K562 (cell line): Measurements from ENCODE around the gene SLC45A3. TPM values are rescaled to one million over a fixed set of nuclear protein-coding genes. Genes with fewer than 3 reads are reported as not detected.

Source experiments
- ATAC-seq: fragments of 200-7000 bp; cut with Tn5 transposase; 3 replicates; pipeline ENCODE4 v1.9.1; 2020; ENCODE audit warnings: moderate library complexity
- BruUV-seq: library from RNA; stranded (reverse); fragments of 400-500 nt; replicated peaks from 2 replicates; lab custom pipeline; 2021; lab: Mats Ljungman, UMichigan
- CTCF ChIA-PET: fragments of 300-600 bp; formaldehyde crosslinking; extraction: SDS; loops from one replicate; lab custom pipeline; 2021; ENCODE audit warnings: low intra/inter-chr PET ratio; lab: Yijun Ruan, JAX
- POLR2A ChIA-PET: fragments of 300-600, 350-650 bp; sonication (Branson Sonifier 250); formaldehyde crosslinking; extraction: SDS; loops from one replicate; lab custom pipeline; 2021; ENCODE audit warnings: antibody characterized with exemption, inconsistent platforms; lab: Yijun Ruan, JAX
- DNase-seq, 4 experiments: peaks; one replicate each; pipeline versions ENCODE4 v3.0.0 to v3.0.0-alpha.2; 2011 to 2018; ENCODE audit warnings: low spot score in 3 of 4, mixed read lengths in 3 of 4; ENCODE audit errors: extremely low read depth in 1 of 4
- FAIRE-seq: peaks from 2 replicates; lab custom pipeline; 2011; peaks lifted over from hg19 to GRCh38; lab: Jason Lieb, UNC
- H2AFZ ChIP-seq: 2 replicates; pipeline ENCODE4 v1.6.0; 2011; ENCODE audit warnings: low read depth, low read length, control low read depth, inconsistent platforms
- H3K27ac ChIP-seq: fragments of 200-600 bp; 3 replicates; pipeline ENCODE4 v1.8.0; 2011; ENCODE audit warnings: low read depth, mild to moderate bottlenecking, control low read depth, inconsistent platforms, low read length, moderate library complexity, mixed read lengths; ENCODE audit errors: extremely low read depth
- H3K27me3 ChIP-seq, 2 experiments: fragments of 300-600 bp in 1 of 2; 2 replicates in 1 of 2; 3 replicates in 1 of 2; pipeline versions ENCODE4 v1.6.0 to v1.8.0; 2011; ENCODE audit warnings: inconsistent platforms in 2 of 2, low read length in 2 of 2, mild to moderate bottlenecking in 1 of 2, mixed read lengths in 1 of 2, moderate library complexity in 1 of 2; ENCODE audit not compliant: control insufficient read depth in 2 of 2, insufficient read depth in 2 of 2
- H3K36me3 ChIP-seq: fragments of 300-600 bp; 3 replicates; pipeline ENCODE4 v1.8.0; 2011; ENCODE audit warnings: mild to moderate bottlenecking, low read length, inconsistent platforms; ENCODE audit not compliant: control insufficient read depth, insufficient read depth
- H3K4me1 ChIP-seq, 2 experiments: fragments of 200-600 bp in 1 of 2; replicated peaks in 1 of 2; 2 replicates in 1 of 2; 3 replicates in 1 of 2; pipeline versions ENCODE4 v1.5.1 to v1.8.0; 2011; ENCODE audit warnings: inconsistent platforms in 2 of 2, low read length in 2 of 2, mild to moderate bottlenecking in 1 of 2, mixed read lengths in 1 of 2, moderate library complexity in 1 of 2; ENCODE audit not compliant: control insufficient read depth in 2 of 2, insufficient read depth in 2 of 2
- H3K4me2 ChIP-seq: 2 replicates; pipeline ENCODE4 v1.6.1; 2011; ENCODE audit warnings: low read length, control low read depth, inconsistent platforms, mixed read lengths; ENCODE audit not compliant: insufficient read depth
- H3K4me3 ChIP-seq: fragments of 200-600 bp; sonication (generic), shearing (Covaris generic); 2 replicates; pipeline ENCODE4 v1.5.1; 2016; ENCODE audit warnings: control low read depth, inconsistent platforms
- H3K79me2 ChIP-seq: fragments of 200-600 bp; 3 replicates; pipeline ENCODE4 v1.8.0; 2011; ENCODE audit warnings: low read length, inconsistent platforms; ENCODE audit not compliant: control insufficient read depth, insufficient read depth
- H3K9ac ChIP-seq, 2 experiments: 2 replicates each; pipeline versions ENCODE4 v1.6.0 to v1.6.1; 2011; ENCODE audit warnings: low read depth in 2 of 2, low read length in 2 of 2, control low read depth in 1 of 2, inconsistent platforms in 1 of 2, mild to moderate bottlenecking in 1 of 2, mixed read lengths in 1 of 2; ENCODE audit not compliant: insufficient read depth in 1 of 2
- H3K9me1 ChIP-seq: one replicate; pipeline ENCODE4 v1.6.0; 2011; ENCODE audit warnings: inconsistent platforms, mild to moderate bottlenecking, low read length, moderate library complexity; ENCODE audit not compliant: control insufficient read depth, insufficient read depth
- H3K9me3 ChIP-seq: replicated peaks from 2 replicates; pipeline ENCODE4 v1.5.1; 2011; ENCODE audit warnings: low read depth, low read length, inconsistent platforms; ENCODE audit not compliant: control insufficient read depth, insufficient read depth
- H4K20me1 ChIP-seq: replicated peaks from 2 replicates; pipeline ENCODE4 v1.6.1; 2011; ENCODE audit warnings: low read length, inconsistent platforms, mixed read lengths; ENCODE audit not compliant: control insufficient read depth, insufficient read depth
- ARNT ChIP-seq, 2 experiments: fragments of 450-650 bp; IDR thresholded peaks; 2 replicates each; pipeline ENCODE4 v1.6.1; 2016; ENCODE audit warnings: mild to moderate bottlenecking in 1 of 2
- CBFB ChIP-seq: sonication (generic); formaldehyde crosslinking; IDR thresholded peaks from 2 replicates; pipeline ENCODE4 v1.4.0; 2020; ENCODE audit warnings: mild to moderate bottlenecking, missing genetic modification reagents
- CBX1 ChIP-seq: sonication (generic); IDR thresholded peaks from 2 replicates; pipeline ENCODE4 v1.6.1; 2016; ENCODE audit warnings: antibody characterized with exemption, low read depth, mild to moderate bottlenecking
- GATA2 ChIP-seq: sonication (generic); formaldehyde crosslinking; IDR thresholded peaks from 2 replicates; pipeline ENCODE4 v1.4.0; 2020; ENCODE audit warnings: mild to moderate bottlenecking, missing genetic modification reagents
- NFIC ChIP-seq: fragments of 450-650 bp; IDR thresholded peaks from 2 replicates; pipeline ENCODE4 v1.6.1; 2017; ENCODE audit warnings: mild to moderate bottlenecking, inconsistent platforms
- NFXL1 ChIP-seq: fragments of 450-650 bp; formaldehyde crosslinking; IDR thresholded peaks from 2 replicates; pipeline ENCODE4 v1.4.0; 2021; ENCODE audit warnings: mild to moderate bottlenecking
- WGBS: fragments of 100-300 bp; shearing (Covaris generic); methylation state at CpG from one replicate; pipeline ENCODE4 v1.1.6; 2016; ENCODE audit warnings: low coverage, mixed read lengths; ENCODE audit not compliant: insufficient coverage; ENCODE audit errors: missing lambda C conversion rate; 5-methylcytosine and 5-hydroxymethylcytosine counted together
- in situ Hi-C: fragments of 300-500 bp; cut with MboI; formaldehyde crosslinking; loops from 4 replicates; pipeline ENCODE4 v1.15.0; 2018; ENCODE audit warnings: inconsistent platforms, mixed read lengths
- intact Hi-C: fragments of 100-400 bp; cut with micrococcal nuclease; formaldehyde crosslinking; loops from 2 replicates; pipeline ENCODE4 v1.14.2; 2022
- polyA plus RNA-seq, 8 experiments: library from polyadenylated mRNA; depleted of rRNA in 4 of 8; stranded (reverse) in 5 of 8; unstranded in 3 of 8; fragments of >200 nt; fragmentation: Nextera tagmentation in 2 of 8; fragmentation: Illumina TruSeq in 1 of 8; extraction: Ambion mirVana in 2 of 8; extraction: Trizol in 1 of 8; gene quantifications; 2 replicates each; pipeline versions ENCODE4 v1.2.1 to v1.2.3, GENCODE V29; 2011 to 2014; ENCODE audit warnings: inconsistent platforms in 1 of 8, missing spikeins in 1 of 8
- total RNA-seq, 7 experiments: library from RNA; depleted of rRNA in 6 of 7; stranded (reverse); fragments of >200 nt in 6 of 7; fragmentation: Illumina TruSeq in 2 of 7; extraction: Trizol in 2 of 7; gene quantifications; 2 replicates each; pipeline versions ENCODE4 v1.2.1 to v1.2.3, GENCODE V29; 2011 to 2021; ENCODE audit warnings: low replicate concordance in 1 of 7
- TF ChIP-seq, protein P1 (sequence below): fragments of 250-450 bp; sonication (Bioruptor Pico); IDR thresholded peaks from 2 replicates; pipeline ENCODE4 v1.5.0; 2021

Gene SLC45A3
- total and polyA plus RNA-seq, 9 of the 15 experiments (the other 6 are each of a cell fraction or from before 2014, with no cell fraction given): 0.06 to 3.3 (median 1.3) TPM

DNA sequence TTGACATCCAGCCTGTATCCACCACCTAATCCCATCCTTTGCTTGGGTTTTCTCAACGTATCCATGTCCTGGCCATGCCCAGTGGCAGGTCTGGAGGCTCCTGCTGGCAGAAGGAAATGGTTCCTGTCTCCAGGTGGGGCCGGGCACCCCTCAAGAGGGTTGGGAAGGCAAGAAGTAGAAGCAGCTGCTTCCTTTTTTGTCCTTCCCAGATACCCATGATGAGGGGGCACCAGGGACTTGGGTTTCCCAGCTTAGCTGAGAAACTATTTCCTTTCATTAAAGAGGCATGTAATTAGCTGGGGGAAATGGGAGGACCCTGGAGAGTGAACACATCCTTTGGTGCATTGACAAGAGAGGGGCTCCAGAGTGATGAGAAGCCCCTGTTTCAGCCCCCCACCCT is 21.1 kb upstream of the SLC45A3 start:
- in situ Hi-C loops (no loop called here), intact Hi-C loops (no loop called here)
- DNase-seq: no peak
- peak overlapping the region in 1 of 2 experiments; percentile 65; a peak in 2 of 4 replicates for H3K9ac ChIP-seq
- 50% methylated on average over 2 of the region's 2 CpGs for WGBS
- peaks cover 7% of the 10 kb centered on the region; the same call in 1 of the 3 replicates for H3K36me3 ChIP-seq
- no TSS peak for BruUV-seq
- no peak overlapping the region for H3K4me3 ChIP-seq
- H3K4me2 ChIP-seq: no peak overlapping the region
- ATAC-seq: no peak
- H3K9me3 ChIP-seq: no peaks in the 10 kb centered on the region
- no peaks in the 10 kb centered on the region for H3K79me2 ChIP-seq
- H4K20me1 ChIP-seq: no peaks in the 10 kb centered on the region
- H3K27ac ChIP-seq: no peak overlapping the region
- CTCF ChIA-PET: interaction anchor here (0.7 kb wide), 1 partner anchor 45 kb away, joined by 3 read pairs; no protein-coding TSS in a partner anchor
- H2AFZ ChIP-seq: no peak overlapping the region
- H3K9me1 ChIP-seq: no peaks in the 10 kb centered on the region
- peaks cover 2 to 4% of the 10 kb centered on the region in 2 experiments; a peak in 4 of 5 replicates for H3K4me1 ChIP-seq
- POLR2A ChIA-PET: interaction anchor here (0.9 to 1.7 kb wide), 3 partner anchors 8 to 23 kb away, joined by 3 to 6 read pairs (median 6); no protein-coding TSS in a partner anchor
- no peak for TF ChIP-seq GATA2 (CRISPR knock-in tag)
- no peaks in the 10 kb centered on the region for H3K27me3 ChIP-seq
- no peak for FAIRE-seq

DNA sequence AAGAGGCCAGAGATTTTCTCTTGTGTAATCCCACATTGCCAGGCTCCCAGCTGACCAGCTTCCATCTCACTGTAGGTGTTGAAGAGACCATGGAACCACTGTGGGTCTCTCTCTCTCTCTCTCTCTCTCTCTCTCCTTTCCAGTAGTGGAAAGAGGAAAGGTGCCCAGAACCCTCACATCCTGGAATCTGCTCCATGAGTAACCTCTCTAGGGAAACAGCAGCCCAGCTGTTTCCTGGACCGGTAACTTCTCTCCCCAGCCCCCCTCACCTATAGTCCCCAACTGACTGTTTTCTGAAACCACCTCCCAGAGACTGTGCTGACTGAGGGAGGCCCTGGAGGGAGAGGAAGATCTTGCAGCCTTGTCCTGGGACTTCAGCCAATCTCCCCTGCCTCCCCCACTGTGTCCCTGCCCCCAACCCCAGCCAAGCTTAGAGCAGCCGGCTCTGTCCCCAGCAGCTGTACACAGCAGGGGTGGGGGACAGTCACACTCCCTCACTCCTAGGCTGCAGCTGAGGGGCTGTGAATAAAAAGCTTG is 20.6 kb upstream of the SLC45A3 start:
- Histone ChIP-seq H2AFZ (no peak overlapping the region), H3K79me2 (no peaks in the 10 kb centered on the region), H4K20me1 (no peaks in the 10 kb centered on the region), H3K9ac (peak overlapping the region in 1 of 2 experiments; percentile 65; a peak in 2 of 4 replicates), H3K4me1 (peaks cover 0 to 4% of the 10 kb centered on the region in 2 experiments; a peak in 3 of 5 replicates), H3K36me3 (peaks cover 7% of the 10 kb centered on the region; the same call in 1 of the 3 replicates), H3K4me3 (no peak overlapping the region), H3K9me3 (no peaks in the 10 kb centered on the region), H3K27ac (no peak overlapping the region), H3K9me1 (no peaks in the 10 kb centered on the region), H3K4me2 (no peak overlapping the region), H3K27me3 (no peaks in the 10 kb centered on the region)
- in situ Hi-C loops: no loop called here
- CTCF ChIA-PET: no interaction called here
- TF ChIP-seq, protein P1, sequence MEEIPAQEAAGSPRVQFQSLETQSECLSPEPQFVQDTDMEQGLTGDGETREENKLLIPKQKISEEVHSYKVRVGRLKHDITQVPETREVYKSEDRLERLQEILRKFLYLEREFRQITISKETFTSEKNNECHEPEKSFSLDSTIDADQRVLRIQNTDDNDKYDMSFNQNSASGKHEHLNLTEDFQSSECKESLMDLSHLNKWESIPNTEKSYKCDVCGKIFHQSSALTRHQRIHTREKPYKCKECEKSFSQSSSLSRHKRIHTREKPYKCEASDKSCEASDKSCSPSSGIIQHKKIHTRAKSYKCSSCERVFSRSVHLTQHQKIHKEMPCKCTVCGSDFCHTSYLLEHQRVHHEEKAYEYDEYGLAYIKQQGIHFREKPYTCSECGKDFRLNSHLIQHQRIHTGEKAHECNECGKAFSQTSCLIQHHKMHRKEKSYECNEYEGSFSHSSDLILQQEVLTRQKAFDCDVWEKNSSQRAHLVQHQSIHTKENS: no peak
- TF ChIP-seq CBX1: no peak
- TF ChIP-seq NFIC: peak; percentile 48; the same call in 1 of the 2 replicates
- no peak for TF ChIP-seq NFXL1 (CRISPR knock-in tag)
- TF ChIP-seq CBFB (CRISPR knock-in tag): no peak
- TF ChIP-seq ARNT (IDR thresholded peaks at IDR 0.05): no peak
- BruUV-seq: no TSS peak
- DNase-seq (peak in 2 of 4 experiments; percentile 38 to 48), FAIRE-seq (no peak), ATAC-seq (peak; percentile 73)
- 30% methylated on average over 2 of the region's 2 CpGs for WGBS
- intact Hi-C loops: no loop called here
- POLR2A ChIA-PET: interaction anchor here (0.8 to 1.7 kb wide), 4 partner anchors 9 to 21 kb away, joined by 3 to 6 read pairs (median 5); partner anchors contain the start of gene SLC45A3
